ENCODE measurements around the gene GMPPA.

Gene GMPPA

GRCh38 chr2:219486380-219486959, 12.2 kb upstream of the GMPPA start:
- DNase-seq = no peak

- DNase-seq = no peak
These were observed 10.4 kb upstream of the GMPPA start for GRCh38 chr2:219488149-219488843.

- DNase-seq = no peak
These were observed 9.9 kb upstream of the GMPPA start for GRCh38 chr2:219488844-219489194.

- no peak for DNase-seq
These were observed 9.4 kb upstream of the GMPPA start for GRCh38 chr2:219489315-219489714.

- DNase-seq = no peak
These were observed 8.5 kb upstream of the GMPPA start for GRCh38 chr2:219490186-219490585.

DNA sequence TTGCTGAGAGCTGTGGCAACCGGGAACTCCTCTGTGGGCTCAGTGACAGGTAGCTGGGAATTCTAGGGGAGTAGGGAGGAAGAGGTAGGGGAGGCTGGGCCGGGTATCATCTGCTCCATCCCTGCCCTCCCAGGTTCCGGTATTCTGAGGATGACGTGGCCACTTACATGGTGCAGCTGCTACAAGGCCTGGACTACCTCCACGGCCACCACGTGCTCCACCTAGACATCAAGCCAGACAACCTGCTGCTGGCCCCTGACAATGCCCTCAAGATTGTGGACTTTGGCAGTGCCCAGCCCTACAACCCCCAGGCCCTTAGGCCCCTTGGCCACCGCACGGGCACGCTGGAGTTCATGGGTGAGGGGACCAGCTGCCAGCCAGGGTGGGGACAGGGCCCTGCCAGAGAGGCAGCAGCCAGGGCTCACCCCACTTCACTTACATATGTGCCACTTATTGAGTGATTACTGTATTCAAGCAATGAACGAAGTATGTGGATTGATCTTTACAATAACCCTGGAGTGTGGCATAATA, 8.0 kb upstream of the GMPPA start:
- no peak for DNase-seq

- no peak for DNase-seq
These were observed 7.3 kb upstream of the GMPPA start for GRCh38 chr2:219491278-219491963.

DNA sequence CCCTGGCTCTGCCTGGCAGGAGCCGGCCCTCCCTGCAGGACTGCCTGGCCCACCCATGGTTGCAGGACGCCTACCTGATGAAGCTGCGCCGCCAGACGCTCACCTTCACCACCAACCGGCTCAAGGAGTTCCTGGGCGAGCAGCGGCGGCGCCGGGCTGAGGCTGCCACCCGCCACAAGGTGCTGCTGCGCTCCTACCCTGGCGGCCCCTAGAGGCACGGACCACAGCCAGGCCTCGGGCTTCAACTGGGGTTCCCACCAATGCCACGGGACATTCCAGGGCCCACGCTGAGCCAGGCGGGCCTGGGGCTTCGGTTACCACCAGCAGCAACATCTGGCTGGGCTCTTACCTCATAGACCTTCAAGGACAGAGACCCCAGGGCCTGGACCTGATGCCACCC, 6.1 kb upstream of the GMPPA start:
- DNase-seq = no peak

- no peak for DNase-seq
These were observed 5.6 kb upstream of the GMPPA start for GRCh38 chr2:219493086-219493485.

- DNase-seq = no peak
These were observed 3.6 kb upstream of the GMPPA start for GRCh38 chr2:219494952-219495530.

- DNase-seq = peak; percentile 98
These were observed 3.1 kb upstream of the GMPPA start for GRCh38 chr2:219495531-219496122.

- DNase-seq = no peak
These were observed 2.4 kb upstream of the GMPPA start for GRCh38 chr2:219496247-219496824.

- no peak for DNase-seq
These were observed 1.7 kb upstream of the GMPPA start for GRCh38 chr2:219496825-219497494.

GRCh38 chr2:219497495-219498279, 1.0 kb upstream of the GMPPA start:
- peak; percentile 94 for DNase-seq

DNA sequence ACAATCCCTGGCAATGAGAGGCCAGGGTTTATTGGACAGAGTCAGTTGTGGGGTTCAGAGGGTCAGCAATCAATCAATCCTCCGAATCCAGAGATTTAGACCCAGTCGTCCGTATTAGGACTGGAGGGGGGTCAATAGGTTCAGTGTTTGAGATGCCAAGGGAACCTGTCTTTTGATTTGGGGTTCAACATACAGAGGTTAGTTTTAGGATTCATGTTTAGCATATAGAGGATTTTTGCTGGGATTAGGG, 292 bp downstream of the GMPPA start:
- no peak for DNase-seq

DNA sequence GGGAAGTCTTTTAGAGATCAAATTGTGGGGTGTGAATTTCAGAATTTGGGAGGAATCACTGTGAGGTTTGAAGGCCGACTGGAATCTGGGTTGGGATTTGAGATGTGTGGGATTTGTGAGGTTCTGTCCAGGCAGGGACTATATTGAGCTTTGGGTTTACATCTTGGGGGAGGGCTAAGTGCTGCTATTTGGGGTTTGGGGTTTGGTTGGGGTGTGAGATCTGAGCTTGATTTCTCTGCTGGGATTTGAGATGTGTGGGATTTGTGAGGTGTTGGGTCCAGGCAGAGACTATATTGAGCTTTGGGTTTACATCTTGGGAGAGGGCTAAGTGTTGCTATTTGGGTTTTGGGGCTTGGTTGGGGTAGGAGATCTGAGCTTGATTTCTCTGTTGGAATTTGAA, 864 bp downstream of the GMPPA start:
- no peak for DNase-seq

DNA sequence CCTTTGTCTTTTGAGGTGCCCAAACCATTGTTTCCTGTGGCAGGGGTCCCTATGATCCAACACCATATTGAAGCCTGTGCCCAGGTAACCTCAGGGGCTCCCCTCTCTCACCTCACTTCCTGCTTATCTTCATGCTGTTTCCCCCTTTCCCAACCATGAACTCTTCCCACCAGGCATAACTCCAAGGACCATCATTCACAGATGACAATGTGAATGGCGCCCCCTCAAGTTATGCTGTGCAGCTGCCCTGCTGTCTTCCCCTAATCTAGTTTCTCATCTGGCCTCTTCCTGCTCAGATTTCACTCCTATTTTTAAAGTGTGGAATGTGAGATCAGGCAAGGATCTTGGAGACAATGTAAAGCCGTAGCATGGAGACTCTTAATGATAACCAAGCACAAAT, 1.4 kb downstream of the GMPPA start:
- no peak for DNase-seq

DNA sequence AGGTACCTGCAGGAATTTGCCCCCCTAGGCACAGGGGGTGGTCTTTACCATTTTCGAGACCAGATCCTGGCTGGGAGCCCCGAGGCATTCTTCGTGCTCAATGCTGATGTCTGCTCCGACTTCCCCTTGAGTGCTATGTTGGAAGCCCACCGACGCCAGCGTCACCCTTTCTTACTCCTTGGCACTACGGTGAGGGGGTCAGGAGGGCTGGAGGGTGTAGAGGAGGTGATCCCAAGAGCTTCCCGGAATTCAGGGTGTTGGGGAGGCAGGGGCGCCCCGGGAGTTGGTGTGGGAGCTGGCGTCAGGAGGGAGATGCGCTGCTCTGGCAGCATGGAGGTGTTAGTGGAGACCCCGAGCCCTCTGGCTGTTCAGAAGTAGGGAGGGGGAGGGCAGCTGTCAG, 3.2 kb downstream of the GMPPA start:
- DNase-seq = no peak

DNA sequence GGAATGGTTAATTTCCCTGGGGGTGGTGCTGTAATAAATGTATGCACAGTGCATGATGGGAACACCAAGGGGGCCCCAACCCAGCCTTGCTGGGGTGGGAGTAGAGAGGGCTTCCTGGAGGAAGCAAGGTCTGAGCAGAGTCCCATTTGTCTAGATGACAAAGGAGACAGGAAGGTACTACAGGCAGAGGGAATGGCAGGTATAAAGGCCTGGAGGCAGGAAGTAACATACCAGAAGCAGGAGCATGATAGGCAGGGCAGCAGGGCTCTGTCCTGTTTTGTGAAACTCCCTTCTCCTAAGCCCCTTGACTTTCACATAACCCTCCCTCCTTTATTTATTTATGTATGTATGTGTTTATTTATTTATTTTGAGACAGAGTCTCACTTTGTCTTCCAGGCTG, 3.9 kb downstream of the GMPPA start:
- no peak for DNase-seq

- no peak for DNase-seq
These were observed 6.9 kb downstream of the GMPPA start for GRCh38 chr2:219505585-219505984.

GRCh38 chr2:219506153-219506801, 7.6 kb downstream of the GMPPA start:
- DNase-seq = no peak
